Upper lobe of left lung (tissue), 6 donors: ENCODE data around the gene STX8. TPM values are rescaled to one million over a fixed set of nuclear protein-coding genes. Genes with fewer than 3 reads are reported as not detected.
A peak's percentile ranks its signal among the peaks of the same experiment; 100 is the strongest.

Experiments
- ATAC-seq, 2 donors: fragments of 200-7000 bp; cut with Tn5 transposase; one replicate each; pipeline ENCODE4 v1.9.1; 2022; ENCODE audit warnings: mild to moderate bottlenecking in 2 of 2, moderate library complexity in 2 of 2; ENCODE audit not compliant: low FRiP score in 2 of 2
- DNase-seq, 2 donors: peaks; one replicate each; pipeline ENCODE4 v3.0.0-alpha.2; 2019 to 2020
- H3K27ac ChIP-seq, 4 donors: fragments of 200-600 bp; sonication (generic); one replicate each; pipeline ENCODE4 v1.5.1; 2016 to 2019
- H3K27me3 ChIP-seq, 4 donors: fragments of 200-600 bp; sonication (generic); one replicate each; pipeline ENCODE4 v1.5.1; 2017 to 2019
- H3K36me3 ChIP-seq, 4 donors: fragments of 200-600 bp; sonication (generic); one replicate each; pipeline ENCODE4 v1.5.1; 2016 to 2019
- H3K4me1 ChIP-seq, 4 donors: fragments of 200-600 bp; sonication (generic); one replicate each; pipeline ENCODE4 v1.5.1; 2018 to 2019
- H3K4me3 ChIP-seq, 4 donors: fragments of 200-600 bp; sonication (generic); one replicate each; pipeline ENCODE4 v1.5.1; 2017 to 2019; ENCODE audit warnings: mild to moderate bottlenecking in 2 of 4, moderate library complexity in 1 of 4
- H3K9me3 ChIP-seq, 4 donors: fragments of 200-600 bp; sonication (generic); one replicate each; pipeline ENCODE4 v1.5.1; 2018 to 2019
- CTCF ChIP-seq, 6 experiments: fragments of 450-650 bp in 4 of 6; fragments of 200-600 bp in 2 of 6; sonication (generic) in 2 of 6; IDR thresholded peaks; one replicate each; pipeline ENCODE4 v1.5.1; 2016 to 2019; ENCODE audit warnings: antibody characterized with exemption in 6 of 6
- EP300 ChIP-seq, 4 donors: sonication (generic); formaldehyde crosslinking; IDR thresholded peaks; one replicate each; pipeline ENCODE4 v1.5.1; 2017; ENCODE audit warnings: antibody characterized with exemption in 4 of 4, control low read depth in 2 of 4
- POLR2A ChIP-seq, 4 donors: fragments of 450-650 bp; IDR thresholded peaks; one replicate each; pipeline ENCODE4 v1.5.1; 2016 to 2017; ENCODE audit warnings: antibody characterized with exemption in 4 of 4, mild to moderate bottlenecking in 2 of 4
- POLR2AphosphoS5 ChIP-seq, 2 donors: sonication (generic); formaldehyde crosslinking; IDR thresholded peaks; one replicate each; pipeline ENCODE4 v1.5.1; 2017; ENCODE audit warnings: antibody characterized with exemption in 2 of 2
- WGBS, 2 donors: methylation state at CpG; one replicate each; pipeline ENCODE4 v1.1.5; 2017 to 2018; 5-methylcytosine and 5-hydroxymethylcytosine counted together
- total RNA-seq, 6 donors: library from RNA; depleted of rRNA in 4 of 6; stranded (reverse); fragments of >200 nt in 4 of 6; gene quantifications; one replicate each; pipeline versions ENCODE4 v1.1.0 to v1.2.1, GENCODE V29; 2016 to 2021
- donor health status: DM: no; HTN: no; CAD: no; lungs with moderate emphysema.
- donor health status: DM: no; HTN: yes; CAD: no; lungs with severe emphysema.

Gene STX8
- total RNA-seq, 6 donors from 2014 or later = 39.2 to 138 (median 52.3) TPM

- Histone ChIP-seq H3K27me3 (no peaks in the 10 kb centered on the region), H3K27ac (peak overlapping the region in 1 of 4 donors; percentile 23), H3K36me3 (no peaks in the 10 kb centered on the region), H3K9me3 (peaks cover 0 to 21% (median 13%) of the 10 kb centered on the region in 4 donors), H3K4me1 (no peaks in the 10 kb centered on the region), H3K4me3 (no peak overlapping the region)
- DNase-seq (no peak), ATAC-seq (peak in 1 of 2 donors; percentile 75)
- TF ChIP-seq CTCF (IDR thresholded peaks at IDR 0.05) (no peak), POLR2AphosphoS5 (IDR thresholded peaks at IDR 0.05) (no peak), EP300 (IDR thresholded peaks at IDR 0.05) (no peak), POLR2A (IDR thresholded peaks at IDR 0.05) (no peak)
- WGBS, 2 donors = 43 to 56% methylated on average over 5 of the region's 5 CpGs
Observed at GRCh38 chr17:9217151-9218056, 358.2 kb downstream of the STX8 start.

GRCh38 chr17:9215465-9215864, 360.2 kb downstream of the STX8 start:
- Histone ChIP-seq H3K9me3 (peaks cover 0 to 21% (median 13%) of the 10 kb centered on the region in 4 donors), H3K4me1 (no peaks in the 10 kb centered on the region), H3K27ac (no peak overlapping the region), H3K36me3 (no peaks in the 10 kb centered on the region), H3K27me3 (no peaks in the 10 kb centered on the region), H3K4me3 (no peak overlapping the region)
- TF ChIP-seq CTCF (IDR thresholded peaks at IDR 0.05) (no peak), POLR2AphosphoS5 (IDR thresholded peaks at IDR 0.05) (no peak), EP300 (IDR thresholded peaks at IDR 0.05) (no peak)
- no peak for ATAC-seq
- no peak for DNase-seq

DNA sequence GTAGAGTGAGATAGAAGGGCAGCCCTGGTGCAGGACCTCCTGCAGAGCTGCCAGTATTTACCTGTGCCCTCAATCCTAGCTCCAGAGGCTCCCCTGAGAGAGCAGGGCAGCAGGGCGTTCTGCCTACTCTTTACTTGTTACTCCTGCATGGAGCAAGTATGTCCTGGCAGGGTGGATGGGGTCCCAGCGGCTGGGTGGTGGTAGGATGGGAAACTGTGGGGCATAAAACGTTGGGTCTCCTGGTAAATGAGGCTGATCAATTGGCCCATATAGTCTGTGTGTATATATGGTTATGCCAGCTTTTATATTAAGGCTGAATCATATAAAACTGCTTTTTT, 362.3 kb downstream of the STX8 start:
- H3K27me3 ChIP-seq = no peaks in the 10 kb centered on the region
- DNase-seq = no peak
- peaks cover 0 to 21% (median 13%) of the 10 kb centered on the region in 4 donors for H3K9me3 ChIP-seq
- no peaks in the 10 kb centered on the region for H3K4me1 ChIP-seq
- no peaks in the 10 kb centered on the region for H3K36me3 ChIP-seq
- TF ChIP-seq CTCF (IDR thresholded peaks at IDR 0.05) = no peak
- TF ChIP-seq POLR2AphosphoS5 (IDR thresholded peaks at IDR 0.05) = no peak
- no peak for TF ChIP-seq EP300 (IDR thresholded peaks at IDR 0.05)
- no peak for TF ChIP-seq POLR2A (IDR thresholded peaks at IDR 0.05)
- no peak overlapping the region for H3K27ac ChIP-seq
- 67 to 86% methylated on average over 3 of the region's 3 CpGs for WGBS, 2 donors
- no peak overlapping the region for H3K4me3 ChIP-seq
- no peak for ATAC-seq

GRCh38 chr17:9212376-9213302, 363.0 kb downstream of the STX8 start:
- H3K36me3 ChIP-seq = no peaks in the 10 kb centered on the region
- H3K4me1 ChIP-seq = no peaks in the 10 kb centered on the region
- no peaks in the 10 kb centered on the region for H3K27me3 ChIP-seq
- TF ChIP-seq CTCF (IDR thresholded peaks at IDR 0.05) (no peak), POLR2AphosphoS5 (IDR thresholded peaks at IDR 0.05) (no peak), POLR2A (IDR thresholded peaks at IDR 0.05) (no peak), EP300 (IDR thresholded peaks at IDR 0.05) (no peak)
- no peak overlapping the region for H3K4me3 ChIP-seq
- WGBS, 2 donors = 87 to 92% methylated on average over 7 to 30 of the region's 30 CpGs
- H3K9me3 ChIP-seq = peaks cover 0 to 21% (median 13%) of the 10 kb centered on the region in 4 donors
- ATAC-seq = no peak
- no peak overlapping the region for H3K27ac ChIP-seq
- no peak for DNase-seq
